OCI-LY3 (cell line): ENCODE measurements around the gene FTCD.

Source experiments
- H2AFZ ChIP-seq: fragments of 200-600, 300-600 bp; shearing (Covaris generic); 2 replicates; pipeline ENCODE4 v1.6.0; 2014; ENCODE audit warnings: antibody characterized with exemption, low read depth, low read length
- H3K27ac ChIP-seq: fragments of 200-600, 300-600 bp; sonication (generic); 2 replicates; pipeline ENCODE4 v1.5.1; 2014; ENCODE audit warnings: mild to moderate bottlenecking, low read length, moderate library complexity, mixed read lengths
- H3K27me3 ChIP-seq: fragments of 200-600, 300-600 bp; sonication (generic); 2 replicates; pipeline ENCODE4 v1.6.1; 2014; ENCODE audit warnings: low read depth, low read length, mixed read lengths
- H3K36me3 ChIP-seq: fragments of 200-600, 300-600 bp; sonication (generic); replicated peaks from 2 replicates; pipeline ENCODE3; 2014; ENCODE audit warnings: low read depth, low read length, mixed read lengths
- H3K4me1 ChIP-seq: fragments of 300-600, 200-600 bp; sonication (generic); 2 replicates; pipeline ENCODE4 v1.6.1; 2014; ENCODE audit warnings: low read length, mixed read lengths
- H3K4me2 ChIP-seq: fragments of 200-600, 300-600 bp; sonication (generic); 2 replicates; pipeline ENCODE4 v1.6.1; 2014; ENCODE audit warnings: low read length, mixed read lengths
- H3K4me3 ChIP-seq: fragments of 300-600, 200-600 bp; sonication (generic); 2 replicates; pipeline ENCODE4 v1.5.1; 2014; ENCODE audit warnings: antibody characterized with exemption, mild to moderate bottlenecking, low read length, moderate library complexity
- H3K79me2 ChIP-seq: fragments of 300-600, 200-600 bp; shearing (Covaris generic); 2 replicates; pipeline ENCODE4 v1.6.1; 2014; ENCODE audit warnings: mild to moderate bottlenecking, low read length, mixed read lengths
- H3K9ac ChIP-seq: fragments of 300-600, 200-600 bp; shearing (Covaris generic); 2 replicates; pipeline ENCODE4 v1.6.0; 2014; ENCODE audit warnings: mild to moderate bottlenecking, low read length, moderate library complexity
- H3K9me3 ChIP-seq: fragments of 200-600, 300-600 bp; shearing (Covaris generic); 2 replicates; pipeline ENCODE4 v1.6.1; 2014; ENCODE audit warnings: low read length, mixed read lengths; ENCODE audit not compliant: insufficient read depth
- H4K20me1 ChIP-seq: fragments of 200-600, 300-600 bp; sonication (generic); 2 replicates; pipeline ENCODE4 v1.6.1; 2016; ENCODE audit warnings: low read length, mixed read lengths; ENCODE audit not compliant: insufficient read depth
- CTCF ChIP-seq: fragments of 200-600, 300-600 bp; sonication (generic); IDR thresholded peaks from 2 replicates; pipeline ENCODE4 v1.5.1; 2014; ENCODE audit warnings: antibody characterized with exemption, low read length, low read depth
- EZH2phosphoT487 ChIP-seq: fragments of 200-600 bp; shearing (Covaris generic); IDR thresholded peaks from 2 replicates; pipeline ENCODE4 v1.6.1; 2018; ENCODE audit warnings: antibody characterized with exemption, mixed run types, low read depth

The FTCD gene, protein sequence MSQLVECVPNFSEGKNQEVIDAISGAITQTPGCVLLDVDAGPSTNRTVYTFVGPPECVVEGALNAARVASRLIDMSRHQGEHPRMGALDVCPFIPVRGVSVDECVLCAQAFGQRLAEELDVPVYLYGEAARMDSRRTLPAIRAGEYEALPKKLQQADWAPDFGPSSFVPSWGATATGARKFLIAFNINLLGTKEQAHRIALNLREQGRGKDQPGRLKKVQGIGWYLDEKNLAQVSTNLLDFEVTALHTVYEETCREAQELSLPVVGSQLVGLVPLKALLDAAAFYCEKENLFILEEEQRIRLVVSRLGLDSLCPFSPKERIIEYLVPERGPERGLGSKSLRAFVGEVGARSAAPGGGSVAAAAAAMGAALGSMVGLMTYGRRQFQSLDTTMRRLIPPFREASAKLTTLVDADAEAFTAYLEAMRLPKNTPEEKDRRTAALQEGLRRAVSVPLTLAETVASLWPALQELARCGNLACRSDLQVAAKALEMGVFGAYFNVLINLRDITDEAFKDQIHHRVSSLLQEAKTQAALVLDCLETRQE

DNA sequence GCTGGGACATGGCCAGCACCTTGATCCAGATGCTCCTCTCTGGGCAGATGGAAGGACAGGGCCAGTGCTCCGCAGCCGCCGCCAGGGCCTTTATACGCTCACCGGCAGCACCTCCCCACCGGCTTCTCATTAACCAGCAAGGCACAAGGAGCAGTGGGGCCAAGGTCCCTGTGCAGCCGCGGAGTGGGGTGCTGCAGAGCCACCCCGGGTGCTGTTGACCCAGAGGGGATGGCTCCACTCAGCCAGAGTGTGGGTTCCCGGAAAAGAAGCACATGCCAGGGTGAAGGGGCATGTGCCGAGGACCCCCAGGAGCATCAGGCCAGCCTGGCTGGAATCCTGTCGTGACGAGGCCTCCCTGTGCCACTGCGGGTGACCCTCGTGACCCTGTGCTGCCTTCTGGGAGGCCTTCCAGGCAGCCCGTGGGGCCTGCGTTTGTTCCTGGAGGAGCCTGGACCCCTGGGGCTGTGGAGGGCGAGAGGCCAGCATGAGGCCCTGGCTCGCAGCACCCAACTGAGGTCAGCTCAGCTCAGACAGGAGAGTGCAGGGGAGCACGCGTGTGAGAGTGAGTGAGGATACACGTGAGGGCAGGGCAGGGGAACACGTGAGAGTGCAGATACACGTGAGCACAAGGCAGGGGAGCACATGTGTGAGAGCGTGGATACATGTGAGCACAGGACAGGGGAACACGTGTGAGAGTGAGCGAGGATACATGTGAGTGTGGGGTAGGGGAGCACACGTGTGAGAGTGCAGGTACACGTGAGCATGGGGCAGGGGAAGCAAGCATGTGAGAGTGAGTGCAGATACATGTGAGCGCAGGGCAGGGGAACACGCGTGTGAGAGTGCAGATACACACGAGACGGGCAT lies at the start of gene FTCD:
TSS of gene FTCD (minus strand) at position 66 of the 864 bp plus-strand sequence. CDS start at position 10, 56 bp downstream.
- H4K20me1 ChIP-seq = no peaks in the 10 kb centered on the region
- no peak within 1 kb of the TSS for H3K4me2 ChIP-seq
- no peak within 1 kb of the TSS for H3K27ac ChIP-seq
- H2AFZ ChIP-seq = no peak within 1 kb of the TSS
- no peaks in the 10 kb centered on the region for H3K79me2 ChIP-seq
- no peaks in the 10 kb centered on the region for H3K9me3 ChIP-seq
- no peaks in the 10 kb centered on the region for H3K4me1 ChIP-seq
- no peak within 1 kb of the TSS for H3K9ac ChIP-seq
- no peak for TF ChIP-seq CTCF
- no peak for TF ChIP-seq EZH2phosphoT487
- H3K36me3 ChIP-seq = no peaks in the 10 kb centered on the region
- no peak within 1 kb of the TSS for H3K4me3 ChIP-seq
- no peaks in the 10 kb centered on the region for H3K27me3 ChIP-seq

DNA sequence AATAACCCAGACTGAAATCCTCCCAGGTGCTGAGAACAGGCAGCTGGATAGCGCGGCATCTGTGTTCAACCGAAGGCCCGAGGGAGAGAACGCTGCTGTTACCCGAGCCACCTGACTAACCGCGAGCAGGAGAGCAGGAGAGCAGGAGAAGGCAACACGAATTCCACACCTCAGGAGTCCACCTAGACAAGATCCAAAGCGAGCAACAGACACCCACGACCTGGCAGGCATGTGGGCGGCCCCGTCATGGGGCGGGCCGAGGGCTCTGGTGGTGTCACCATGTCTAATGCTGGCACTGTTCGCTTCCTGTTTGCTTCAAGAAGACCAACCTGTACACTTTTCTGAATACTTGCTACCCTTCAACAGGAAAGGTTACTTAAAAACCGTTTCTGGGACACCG lies 49.8 kb upstream of the FTCD start:
- no peaks in the 10 kb centered on the region for H4K20me1 ChIP-seq
- TF ChIP-seq EZH2phosphoT487 (no peak), CTCF (no peak)
- no peak overlapping the region for H3K4me2 ChIP-seq
- no peaks in the 10 kb centered on the region for H3K27me3 ChIP-seq
- no peaks in the 10 kb centered on the region for H3K4me1 ChIP-seq
- peaks cover 28% of the 10 kb centered on the region for H3K36me3 ChIP-seq
- H3K9ac ChIP-seq = no peak overlapping the region
- H2AFZ ChIP-seq = no peak overlapping the region
- no peaks in the 10 kb centered on the region for H3K79me2 ChIP-seq
- no peak overlapping the region for H3K27ac ChIP-seq
- no peak overlapping the region for H3K4me3 ChIP-seq
- no peaks in the 10 kb centered on the region for H3K9me3 ChIP-seq

DNA sequence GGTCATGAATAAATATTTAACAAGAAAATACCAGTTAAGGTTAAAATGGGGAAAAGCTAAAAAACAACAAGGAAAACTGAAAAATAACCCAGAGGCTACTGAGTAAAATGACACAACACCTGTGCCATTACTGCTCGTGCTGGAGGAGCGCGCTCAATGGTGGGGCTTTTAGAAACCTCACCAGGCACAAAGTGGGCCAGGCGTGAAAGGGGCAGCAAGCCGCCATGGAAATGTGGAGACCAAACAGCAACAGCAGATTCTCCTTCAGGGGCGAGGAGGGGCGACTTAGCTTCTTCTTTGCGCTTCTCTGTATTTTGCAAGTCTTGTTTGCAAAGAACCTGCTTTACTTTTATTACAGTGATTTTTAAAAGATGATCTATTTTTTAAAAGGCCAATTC lies 47.8 kb upstream of the FTCD start:
- Histone ChIP-seq H3K4me2 (no peak overlapping the region), H3K9me3 (no peaks in the 10 kb centered on the region), H3K4me3 (no peak overlapping the region), H3K27me3 (no peaks in the 10 kb centered on the region), H4K20me1 (no peaks in the 10 kb centered on the region), H3K9ac (no peak overlapping the region), H3K27ac (no peak overlapping the region), H3K36me3 (peaks cover 42% of the 10 kb centered on the region), H2AFZ (no peak overlapping the region), H3K4me1 (no peaks in the 10 kb centered on the region), H3K79me2 (no peaks in the 10 kb centered on the region; the same call in 1 of the 2 replicates)
- TF ChIP-seq CTCF (no peak), EZH2phosphoT487 (no peak)
